HEK293 (cell line): ENCODE measurements around the gene C5.

Experiments
- CTCF ChIA-PET: fragments of 350-600 bp; formaldehyde crosslinking; extraction: SDS; loops from one replicate; lab custom pipeline; 2021; ENCODE audit warnings: antibody characterized with exemption; lab: Yijun Ruan, JAX
- POLR2A ChIA-PET: fragments of 300-600 bp; formaldehyde crosslinking; extraction: SDS; loops from one replicate; lab custom pipeline; 2020; ENCODE audit warnings: antibody characterized with exemption, inconsistent platforms; lab: Yijun Ruan, JAX
- H3K27ac ChIP-seq: fragments of 200-500 bp; sonication (Bioruptor generic); 2 replicates; pipeline ENCODE4 v1.5.1; 2014; ENCODE audit warnings: low read depth, low read length, control low read depth, inconsistent platforms; ENCODE audit errors: extremely low read depth
- H3K36me3 ChIP-seq, 2 experiments: fragments of 200-500 bp in 1 of 2; sonication (Bioruptor generic) in 1 of 2; 1 replicate in 1 of 2; 2 replicates in 1 of 2; pipeline ENCODE4 v1.5.1; 2014 to 2017; ENCODE audit warnings: inconsistent platforms in 2 of 2, low read length in 2 of 2; ENCODE audit not compliant: control insufficient read depth in 2 of 2, insufficient read depth in 1 of 2
- H3K4me1 ChIP-seq: fragments of 200-500 bp; sonication (Bioruptor generic); 2 replicates; pipeline ENCODE4 v1.5.1; 2014; ENCODE audit warnings: mild to moderate bottlenecking, low read length, inconsistent platforms; ENCODE audit not compliant: control insufficient read depth, insufficient read depth
- H3K4me3 ChIP-seq: 2 replicates; pipeline ENCODE4 v1.5.1; 2011; ENCODE audit warnings: low read depth, mild to moderate bottlenecking, control low read depth, low read length, moderate library complexity
- H3K9me3 ChIP-seq: fragments of 200-500 bp; sonication (Bioruptor generic); 2 replicates; pipeline ENCODE4 v1.5.1; 2014; ENCODE audit warnings: low read depth, low read length, inconsistent platforms; ENCODE audit not compliant: control insufficient read depth, insufficient read depth
- AEBP2 ChIP-seq: fragments of 450-650 bp; formaldehyde crosslinking; IDR thresholded peaks from 2 replicates; pipeline ENCODE4 v1.5.1; 2016; ENCODE audit warnings: missing biosample characterization, missing genetic modification characterization, borderline replicate concordance
- EGR2 ChIP-seq: fragments of 450-650 bp; formaldehyde crosslinking; IDR thresholded peaks from 2 replicates; pipeline ENCODE4 v1.5.1; 2016; ENCODE audit warnings: low read depth, missing biosample characterization, missing genetic modification characterization
- ELK4 ChIP-seq: IDR thresholded peaks from 2 replicates; pipeline ENCODE4 v1.6.1; 2011; ENCODE audit warnings: mild to moderate bottlenecking, low read depth, low read length, borderline replicate concordance
- FEZF1 ChIP-seq: fragments of 450-650 bp; formaldehyde crosslinking; IDR thresholded peaks from 2 replicates; pipeline ENCODE4 v1.5.1; 2016; ENCODE audit warnings: missing biosample characterization, missing genetic modification characterization
- HOXD13 ChIP-seq: sonication (generic); formaldehyde crosslinking; IDR thresholded peaks from 2 replicates; pipeline ENCODE4 v1.8.0; 2022; ENCODE audit warnings: missing genetic modification reagents, borderline replicate concordance
- INSM2 ChIP-seq: fragments of 450-650 bp; formaldehyde crosslinking; IDR thresholded peaks from 2 replicates; pipeline ENCODE4 v1.5.1; 2016; ENCODE audit warnings: missing biosample characterization, missing genetic modification characterization
- KLF1 ChIP-seq: fragments of 450-650 bp; formaldehyde crosslinking; IDR thresholded peaks from 2 replicates; pipeline ENCODE4 v1.5.1; 2016; ENCODE audit warnings: missing biosample characterization, missing genetic modification characterization
- ZBTB26 ChIP-seq: fragments of 450-650 bp; formaldehyde crosslinking; optimal IDR thresholded peaks from 2 replicates; pipeline ENCODE3; 2016; ENCODE audit warnings: missing biosample characterization, mild to moderate bottlenecking, missing genetic modification characterization
- ZFP69B ChIP-seq: fragments of 450-650 bp; formaldehyde crosslinking; IDR thresholded peaks from 2 replicates; pipeline ENCODE4 v1.5.1; 2016; ENCODE audit warnings: missing biosample characterization, missing genetic modification characterization
- ZNF114 ChIP-seq: fragments of 450-650 bp; formaldehyde crosslinking; IDR thresholded peaks from 2 replicates; pipeline ENCODE4 v1.5.0; 2017; ENCODE audit warnings: missing biosample characterization, missing genetic modification characterization
- ZNF157 ChIP-seq: fragments of 450-650 bp; formaldehyde crosslinking; IDR thresholded peaks from 2 replicates; pipeline ENCODE4 v1.5.1; 2016; ENCODE audit warnings: missing biosample characterization, missing genetic modification characterization
- ZNF239 ChIP-seq: fragments of 450-650 bp; formaldehyde crosslinking; IDR thresholded peaks from 2 replicates; pipeline ENCODE4 v1.5.1; 2016; ENCODE audit warnings: missing biosample characterization, missing genetic modification characterization
- ZNF514 ChIP-seq: fragments of 450-650 bp; formaldehyde crosslinking; IDR thresholded peaks from 2 replicates; pipeline ENCODE4 v1.5.1; 2016; ENCODE audit warnings: missing biosample characterization, missing genetic modification characterization
- ZNF555 ChIP-seq: fragments of 450-650 bp; formaldehyde crosslinking; conservative IDR thresholded peaks from 2 replicates; pipeline ENCODE4 v1.5.1; 2017; ENCODE audit warnings: missing biosample characterization, mild to moderate bottlenecking, missing genetic modification characterization, inconsistent platforms
- ZNF626 ChIP-seq: fragments of 450-650 bp; sonication (Bioruptor Pico); formaldehyde crosslinking; IDR thresholded peaks from 2 replicates; pipeline ENCODE4 v1.5.1; 2018; ENCODE audit warnings: missing biosample characterization, missing genetic modification characterization, inconsistent platforms
- ZSCAN16 ChIP-seq: fragments of 450-650 bp; formaldehyde crosslinking; IDR thresholded peaks from 2 replicates; pipeline ENCODE4 v1.5.1; 2016; ENCODE audit warnings: missing biosample characterization, missing genetic modification characterization

C5 gene

GRCh38 chr9:120960001-120960400, 90.1 kb downstream of the C5 start:
- H3K27ac ChIP-seq, result no peak overlapping the region
- CTCF ChIA-PET, result interaction anchor here (0.7 to 2.6 kb wide), 6 partner anchors 21 to 340 kb away, joined by 4 to 8 read pairs (median 5); no protein-coding TSS in a partner anchor
- POLR2A ChIA-PET, result no interaction called here

GRCh38 chr9:120956862-120957261, 93.2 kb downstream of the C5 start:
- POLR2A ChIA-PET, result no interaction called here

More at GRCh38 chr9:120960001-120960400, 90.1 kb downstream of the C5 start:
- Histone ChIP-seq H3K36me3 (no peaks in the 10 kb centered on the region), H3K4me3 (no peak overlapping the region), H3K4me1 (no peaks in the 10 kb centered on the region), H3K9me3 (no peaks in the 10 kb centered on the region)
- TF ChIP-seq ZNF626 (tag by site-specific recombination) (no peak), ZBTB26 (tag by site-specific recombination) (no peak), ZNF239 (tag by site-specific recombination) (no peak)

GRCh38 chr9:120951960-120952618, 98.0 kb downstream of the C5 start:
- H3K36me3 ChIP-seq, result no peaks in the 10 kb centered on the region
- POLR2A ChIA-PET, result interaction anchor here (0.6 kb wide), 1 partner anchor 335 kb away, joined by 3 read pairs; no protein-coding TSS in a partner anchor
- no peak overlapping the region for H3K27ac ChIP-seq
- CTCF ChIA-PET, result interaction anchor here (0.6 to 1.8 kb wide), 7 partner anchors 13 to 447 kb away, joined by 3 to 9 read pairs (median 5); no protein-coding TSS in a partner anchor
- H3K9me3 ChIP-seq, result no peaks in the 10 kb centered on the region
- no peak overlapping the region for H3K4me3 ChIP-seq
- no peak for TF ChIP-seq ZSCAN16 (tag by site-specific recombination)
- H3K4me1 ChIP-seq, result no peaks in the 10 kb centered on the region

More at GRCh38 chr9:120956862-120957261, 93.2 kb downstream of the C5 start:
- CTCF ChIA-PET, result interaction anchor here (0.8 to 1.2 kb wide), 3 partner anchors 24 to 201 kb away, joined by 3 to 4 read pairs (median 3); no protein-coding TSS in a partner anchor
- Histone ChIP-seq H3K4me1 (no peaks in the 10 kb centered on the region), H3K27ac (no peak overlapping the region), H3K9me3 (no peaks in the 10 kb centered on the region), H3K36me3 (no peaks in the 10 kb centered on the region), H3K4me3 (no peak overlapping the region)
- TF ChIP-seq ZFP69B (tag by site-specific recombination), result no peak
- TF ChIP-seq ZNF157, result no peak
- TF ChIP-seq AEBP2 (tag by site-specific recombination), result no peak
- TF ChIP-seq FEZF1, result no peak
- no peak for TF ChIP-seq ELK4
- no peak for TF ChIP-seq ZNF114 (tag by site-specific recombination)

- Histone ChIP-seq H3K4me1 (no peaks in the 10 kb centered on the region), H3K9me3 (no peaks in the 10 kb centered on the region)
- CTCF ChIA-PET, result interaction anchor here (1.1 to 1.8 kb wide), 3 partner anchors 14 to 194 kb away, joined by 3 to 6 read pairs (median 5); no protein-coding TSS in a partner anchor
- TF ChIP-seq KLF1, result no peak
- no peak for TF ChIP-seq HOXD13
- TF ChIP-seq ZNF555 (tag by site-specific recombination), result no peak
- TF ChIP-seq AEBP2 (tag by site-specific recombination), result no peak
- TF ChIP-seq EGR2 (tag by site-specific recombination), result no peak
- no peak for TF ChIP-seq INSM2 (tag by site-specific recombination)
- no peak for TF ChIP-seq ZNF514 (tag by site-specific recombination)
Observed at GRCh38 chr9:120950421-120951388, 99.4 kb downstream of the C5 start.

More at GRCh38 chr9:120950421-120951388, 99.4 kb downstream of the C5 start:
- POLR2A ChIA-PET, result no interaction called here
- H3K4me3 ChIP-seq, result no peak overlapping the region
- no peak overlapping the region for H3K27ac ChIP-seq
- no peaks in the 10 kb centered on the region for H3K36me3 ChIP-seq
